GM21737 (cell line): Measurements from ENCODE around the gene TXN2.

Experiments
- ATAC-seq: cut with Tn5 transposase; IDR thresholded peaks from one replicate; pipeline ENCODE4 v1.9.1; 2021; ENCODE audit warnings: mild to moderate bottlenecking, moderate library complexity; ENCODE audit not compliant: unreplicated experiment

TXN2 gene

DNA sequence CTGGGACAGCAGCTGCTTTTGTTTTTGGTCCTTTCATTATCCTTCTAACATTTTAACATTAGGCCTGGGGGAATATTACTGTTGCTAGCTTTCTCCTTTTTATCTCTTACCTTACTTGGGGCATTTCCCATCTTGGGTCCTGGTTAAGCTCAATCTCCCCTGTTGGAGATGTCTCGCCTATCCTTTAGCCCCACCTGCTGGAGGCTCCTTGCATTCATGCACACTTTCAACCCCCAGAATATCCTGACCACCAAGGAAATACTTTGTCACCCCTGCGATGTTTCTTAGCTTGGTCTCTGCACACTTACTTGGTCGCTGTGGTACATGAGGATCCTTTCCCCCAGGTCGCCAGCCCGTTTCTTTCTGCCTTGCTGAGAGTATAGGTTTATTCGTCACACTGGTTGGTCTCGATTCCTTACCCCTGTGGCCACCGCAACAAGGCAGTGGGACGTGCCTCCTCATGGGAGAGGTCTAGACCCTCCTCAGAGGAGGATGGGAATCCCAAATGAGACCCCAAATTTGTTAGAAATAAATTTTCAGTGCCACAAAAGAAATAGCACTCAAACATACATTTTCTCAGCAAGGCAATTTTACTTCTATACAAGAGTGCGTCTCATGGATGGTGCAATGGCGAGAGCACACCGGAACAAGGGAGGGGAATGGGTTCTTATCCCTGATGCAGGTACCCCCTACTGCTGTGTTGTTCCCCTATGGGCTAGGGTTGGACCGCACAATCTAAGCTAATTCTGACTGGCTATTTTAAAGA, 5.4 kb upstream of the TXN2 start:
- no peak for ATAC-seq

DNA sequence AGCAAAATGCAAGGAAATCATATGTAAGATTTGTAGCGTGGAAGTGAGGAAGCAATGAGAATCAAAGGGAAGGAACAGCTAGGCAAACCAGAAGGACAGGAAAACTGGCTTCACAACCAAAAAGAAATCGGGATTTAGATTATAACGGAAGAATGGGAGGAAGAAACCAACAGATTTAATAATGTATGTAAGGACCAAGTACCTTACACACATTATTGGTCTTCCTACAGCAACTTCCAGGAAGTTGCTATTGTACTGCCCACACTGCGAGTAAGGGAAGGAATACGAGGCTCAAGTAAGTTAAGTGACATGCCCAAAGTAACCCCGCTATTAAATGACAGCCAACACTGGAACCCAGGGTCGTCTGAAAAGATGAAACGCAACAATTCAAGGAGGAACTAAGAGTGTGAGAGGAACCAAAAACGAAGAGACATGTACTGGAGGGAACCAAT, 473 bp downstream of the TXN2 start:
- no peak for ATAC-seq

DNA sequence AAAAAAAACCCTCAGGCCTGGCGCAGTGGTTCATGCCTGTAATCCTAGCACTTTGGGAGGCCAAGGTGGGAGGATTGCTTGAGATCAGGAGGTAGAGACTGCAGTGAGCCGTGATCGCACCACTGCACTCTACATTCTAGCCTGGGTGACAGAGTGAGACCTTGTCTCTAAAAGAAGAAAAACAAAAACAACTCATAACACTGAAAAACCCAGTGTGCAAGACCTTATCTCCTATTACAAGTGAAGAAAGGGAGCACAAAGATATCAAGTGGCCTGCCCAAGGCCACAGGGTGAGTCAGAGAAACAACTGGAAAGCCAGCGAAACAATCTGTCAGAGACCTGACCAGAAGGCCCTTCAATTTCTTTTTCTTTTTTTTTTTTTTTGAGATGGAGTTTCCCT, 2.5 kb downstream of the TXN2 start:
- no peak for ATAC-seq

DNA sequence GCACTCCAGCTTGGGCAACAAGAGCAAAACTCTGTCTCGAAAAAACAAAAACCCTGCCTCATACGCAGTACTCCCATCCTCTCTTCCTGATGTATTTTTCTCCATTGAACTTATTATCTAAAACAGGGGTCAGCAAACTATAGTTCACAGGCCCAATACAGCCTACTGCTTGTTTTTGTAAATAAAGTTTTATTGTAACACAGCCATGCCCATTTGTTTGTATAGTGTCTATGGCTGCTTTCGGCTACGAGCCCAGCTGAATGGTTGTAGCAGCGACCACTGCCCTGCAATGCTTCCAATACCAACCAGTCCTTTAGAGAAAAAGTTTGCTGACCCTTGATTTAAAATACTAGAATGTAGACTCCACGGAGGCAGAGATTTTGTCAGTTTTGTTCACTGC, 6.1 kb downstream of the TXN2 start:
- ATAC-seq: no peak

DNA sequence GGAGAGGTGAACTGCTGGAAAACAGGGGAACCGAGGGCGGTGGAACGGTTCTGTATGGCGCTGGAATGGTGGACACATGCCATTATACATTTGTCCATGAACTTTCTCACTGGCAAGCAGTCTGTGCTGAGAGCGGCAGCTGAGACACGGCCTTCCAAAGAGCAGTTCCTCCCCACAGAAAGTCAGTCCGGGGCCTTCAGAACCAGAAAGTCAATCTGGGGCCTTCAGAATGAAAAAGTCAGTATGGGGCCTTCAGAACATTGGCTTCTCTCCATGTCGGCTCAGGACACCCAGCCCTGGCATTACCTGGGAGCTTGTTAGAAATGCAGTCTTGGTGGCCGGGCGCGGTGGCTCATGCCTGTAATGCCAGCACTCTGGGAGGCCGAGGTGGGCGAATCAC, 8.8 kb downstream of the TXN2 start:
- no peak for ATAC-seq

DNA sequence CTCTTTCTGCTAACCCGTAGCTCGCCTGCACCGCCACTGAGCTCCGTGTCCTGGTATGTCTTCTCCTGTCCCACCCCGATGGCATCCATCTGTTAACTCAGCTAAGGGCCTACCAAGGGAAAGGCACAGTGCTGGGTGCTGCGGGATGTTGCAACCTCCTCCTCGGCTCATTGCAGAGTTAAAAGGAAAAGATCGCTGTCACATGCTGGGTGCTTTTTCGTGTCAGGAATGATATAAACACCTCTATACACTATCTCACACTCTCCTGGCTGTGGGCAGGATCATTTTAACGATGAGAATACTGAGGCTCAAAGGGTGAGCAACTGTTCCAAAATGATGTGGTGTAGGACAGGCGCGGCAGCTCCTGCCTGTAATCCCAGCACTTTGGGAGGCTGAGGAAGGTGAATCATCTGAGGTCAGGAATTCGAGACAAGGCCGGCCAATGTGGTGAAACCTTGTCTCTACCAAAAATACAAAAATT, 10.1 kb downstream of the TXN2 start:
- ATAC-seq: no peak

DNA sequence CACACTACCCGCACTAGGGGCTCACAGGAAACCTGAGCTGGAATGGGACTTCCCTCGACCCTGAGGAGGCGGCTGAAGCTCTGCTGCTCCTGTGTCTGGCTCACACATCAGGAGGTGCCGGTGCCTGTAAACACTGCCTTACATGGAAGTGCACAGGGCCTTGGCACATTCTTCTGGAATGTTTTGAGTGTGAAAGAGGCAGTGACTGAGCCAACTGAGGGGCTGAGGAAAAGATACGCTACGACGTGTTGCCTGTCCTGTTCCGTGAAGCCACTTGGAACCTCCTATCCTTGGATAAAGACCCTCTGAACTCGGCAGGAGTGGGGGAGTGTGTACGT, 10.5 kb downstream of the TXN2 start:
- ATAC-seq: no peak

DNA sequence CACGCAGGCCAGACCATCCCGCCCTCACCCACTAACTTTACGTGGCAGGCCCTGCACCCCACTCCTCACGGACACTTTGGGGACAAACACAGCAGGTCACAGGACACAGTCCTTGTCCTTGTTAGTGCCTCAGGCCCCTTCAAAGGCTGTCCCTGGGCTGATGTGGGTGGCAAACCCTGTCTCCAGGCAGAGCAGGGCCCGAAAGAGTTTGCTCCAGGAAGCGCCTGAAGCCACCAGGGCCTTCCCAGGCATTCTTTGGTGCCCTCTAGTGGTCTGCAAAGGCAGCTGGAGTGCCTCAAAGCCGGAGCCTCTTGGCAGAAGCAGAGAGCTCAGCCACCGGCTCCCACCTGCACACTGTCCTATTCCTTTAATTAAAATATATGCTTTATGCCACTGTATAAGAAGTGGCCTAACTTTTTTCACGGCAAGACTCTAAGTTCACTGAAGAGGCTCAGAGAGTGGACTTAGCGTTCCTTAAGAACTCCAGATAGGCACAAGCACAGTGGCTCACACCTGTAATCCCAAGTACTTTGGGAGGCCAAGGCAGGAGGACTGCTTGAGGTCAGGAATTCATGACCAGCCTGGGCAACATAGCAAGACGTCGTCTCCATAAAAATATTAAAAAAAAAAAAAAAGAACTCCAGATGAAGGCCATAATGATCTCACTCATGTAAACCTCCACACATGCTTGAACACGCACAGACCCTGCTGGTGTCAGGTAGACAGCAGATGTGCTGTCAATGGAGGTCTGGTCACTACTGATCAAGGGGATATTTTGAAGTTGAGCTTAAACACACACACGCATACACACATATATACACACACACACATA, 11.1 kb downstream of the TXN2 start:
- ATAC-seq: no peak

DNA sequence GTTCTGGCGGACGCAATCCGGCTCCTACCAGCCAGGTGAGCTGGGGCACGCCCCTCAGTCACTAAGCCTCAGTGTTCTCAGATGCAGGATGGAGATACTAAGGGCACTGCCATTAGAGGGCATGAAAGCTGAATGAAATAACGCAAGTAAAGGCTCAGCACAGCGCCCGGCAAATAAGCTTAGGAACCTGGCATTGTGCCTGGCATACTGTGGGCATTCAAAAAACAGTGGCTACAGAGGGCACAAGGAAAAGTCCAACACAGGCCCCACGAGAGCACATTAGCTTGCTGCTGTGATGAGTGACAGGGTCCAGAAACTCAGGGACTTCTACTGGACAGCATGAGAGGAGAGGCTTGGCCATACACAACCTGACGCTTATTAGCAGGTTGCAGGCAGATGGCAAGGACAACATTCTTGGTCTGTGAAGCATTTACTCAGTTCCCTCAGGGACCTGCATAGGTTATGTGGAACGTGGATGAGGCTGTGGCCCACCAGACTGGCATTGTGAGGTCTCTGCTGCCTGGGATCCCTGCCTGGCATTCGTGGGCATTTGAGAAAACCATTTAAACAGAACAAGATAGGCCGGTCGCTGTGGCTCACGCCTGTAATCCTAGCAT, 12.2 kb downstream of the TXN2 start:
- ATAC-seq: no peak

DNA sequence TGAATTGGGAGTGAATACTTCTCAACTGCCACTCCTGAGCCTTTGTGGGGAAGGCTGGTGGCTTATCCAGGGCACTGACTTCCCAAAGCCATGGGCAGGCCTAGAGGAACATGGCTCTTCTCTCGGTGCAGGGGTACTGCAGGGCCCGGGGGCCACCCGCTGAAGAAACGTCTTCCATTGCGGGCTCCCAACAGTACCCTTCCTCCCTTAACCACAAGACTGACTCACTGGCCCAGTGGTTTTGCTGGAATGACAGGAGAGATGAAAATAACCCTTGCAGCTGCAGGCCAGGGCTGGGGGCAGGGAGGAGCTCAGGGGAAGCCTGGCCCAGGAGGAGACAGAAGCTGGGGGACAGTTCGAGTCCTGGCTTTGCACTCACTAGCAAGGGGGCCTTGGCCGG, 13.5 kb downstream of the TXN2 start:
- no peak for ATAC-seq

DNA sequence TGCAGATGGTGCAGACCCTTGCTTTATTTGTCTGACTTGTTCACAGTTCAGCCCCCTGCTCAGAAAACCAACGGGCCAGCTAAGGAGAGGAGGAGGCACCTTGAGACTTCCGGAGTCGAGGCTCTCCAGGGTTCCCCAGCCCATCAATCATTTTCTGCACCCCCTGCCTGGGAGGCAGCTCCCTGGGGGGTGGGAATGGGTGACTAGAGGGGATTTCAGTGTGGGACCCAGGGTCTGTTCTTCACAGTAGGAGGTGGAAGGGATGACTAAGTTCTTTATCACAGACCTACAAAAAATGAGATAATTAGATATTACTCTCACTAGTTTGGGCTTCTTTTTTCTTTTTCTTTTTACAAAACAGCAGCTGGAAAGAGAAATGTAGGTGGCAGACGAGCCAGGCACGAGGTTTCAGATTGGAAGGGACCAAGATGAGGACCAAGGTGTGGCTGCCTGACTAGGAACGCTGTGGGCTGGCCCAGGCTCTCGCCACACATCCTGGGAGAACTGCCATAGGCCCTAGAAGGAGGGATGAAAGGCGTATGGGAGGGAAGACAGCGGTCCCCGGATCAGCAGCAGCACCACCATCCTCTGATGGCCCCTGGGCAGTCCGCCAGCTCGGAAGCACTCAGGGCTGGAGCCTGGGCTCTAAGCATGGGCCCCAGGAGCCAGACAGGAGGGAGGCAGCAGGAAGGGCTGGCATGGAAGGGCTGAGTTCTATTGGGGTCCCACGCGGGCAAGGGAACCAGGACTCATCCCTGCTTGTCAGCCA, 14.2 kb downstream of the TXN2 start:
- no peak for ATAC-seq

DNA sequence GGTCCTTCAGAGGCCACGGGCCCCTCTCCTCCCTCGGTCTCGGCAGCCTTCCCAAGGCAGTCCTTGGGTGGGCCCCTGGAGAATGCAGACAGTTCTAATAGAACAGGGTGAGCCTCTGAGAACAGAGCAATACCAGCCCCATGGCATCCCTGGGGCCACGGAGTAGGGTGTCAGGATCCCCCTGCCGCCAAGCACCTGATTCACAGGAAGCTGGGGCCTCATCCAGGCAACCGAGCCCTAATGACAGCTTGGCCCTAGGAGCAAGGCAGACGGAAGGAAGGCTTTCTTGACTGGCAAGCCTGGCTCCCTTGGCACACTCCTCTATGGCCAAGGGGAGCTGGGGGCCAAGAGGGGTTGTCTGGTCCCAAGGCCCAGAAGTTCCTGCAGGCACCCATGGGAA, 15.2 kb downstream of the TXN2 start:
- ATAC-seq: no peak

DNA sequence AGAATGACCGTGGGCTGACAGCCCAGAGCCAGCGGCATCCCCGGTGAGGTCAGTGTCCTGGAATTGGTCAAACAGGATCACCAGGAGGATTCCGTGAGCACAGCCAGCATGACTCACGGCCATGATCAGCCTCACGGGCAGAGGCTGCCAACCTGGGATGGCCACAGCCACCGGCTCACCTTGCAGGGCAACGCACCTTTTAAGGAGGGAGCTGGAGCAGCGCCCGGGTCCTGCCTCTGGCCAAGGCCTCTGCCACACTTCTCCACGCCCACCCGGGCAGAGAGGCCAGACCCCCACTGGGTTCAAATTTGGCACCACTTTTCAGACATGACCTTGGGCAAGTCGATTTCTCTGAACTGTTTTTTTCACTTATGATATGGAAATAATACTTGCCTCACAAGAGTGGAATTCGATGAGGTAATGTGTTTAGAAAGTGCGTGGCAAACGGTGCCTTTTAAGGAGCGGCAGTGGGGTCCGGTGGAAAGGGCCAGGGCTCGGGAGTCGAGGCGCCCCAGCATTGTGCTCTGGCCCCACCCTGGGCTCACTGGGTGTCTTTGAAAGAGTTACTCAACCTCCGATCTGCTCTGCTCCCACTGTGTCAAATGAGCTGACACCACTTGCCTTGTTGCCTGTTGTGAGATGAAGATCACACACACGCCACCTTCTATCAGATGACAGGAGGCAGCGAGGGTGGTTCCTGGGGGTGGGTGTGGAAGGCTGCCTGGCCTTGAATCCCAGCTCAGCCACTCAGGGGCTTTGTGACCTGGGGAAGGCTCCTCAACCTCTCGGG, 16.0 kb downstream of the TXN2 start:
- ATAC-seq: no peak

DNA sequence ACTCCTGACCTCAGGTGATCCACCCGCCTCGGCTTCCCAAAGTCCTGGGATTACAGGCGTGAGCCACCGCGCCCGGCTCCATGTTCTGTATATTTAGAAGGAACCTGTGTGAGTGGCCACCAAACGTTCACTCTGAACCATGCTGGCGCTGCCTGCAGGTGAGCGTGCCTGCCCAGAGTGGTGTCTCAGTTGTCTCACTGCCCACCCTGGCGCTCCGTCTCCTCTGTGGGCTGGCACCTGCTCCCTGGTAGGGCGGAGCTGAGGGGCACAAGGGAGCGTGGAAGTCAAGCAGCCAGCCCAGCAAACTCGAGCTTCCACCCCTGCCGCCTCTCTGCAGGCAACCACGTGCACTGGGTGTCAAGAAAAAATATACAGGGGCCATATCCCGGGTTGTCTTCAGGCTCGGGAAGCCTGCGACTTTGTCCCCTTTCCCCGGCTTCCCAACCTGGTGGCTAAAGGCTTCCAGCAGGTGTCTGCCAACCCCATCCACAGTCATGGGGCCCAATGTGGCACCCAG, 16.7 kb downstream of the TXN2 start:
- ATAC-seq: no peak

DNA sequence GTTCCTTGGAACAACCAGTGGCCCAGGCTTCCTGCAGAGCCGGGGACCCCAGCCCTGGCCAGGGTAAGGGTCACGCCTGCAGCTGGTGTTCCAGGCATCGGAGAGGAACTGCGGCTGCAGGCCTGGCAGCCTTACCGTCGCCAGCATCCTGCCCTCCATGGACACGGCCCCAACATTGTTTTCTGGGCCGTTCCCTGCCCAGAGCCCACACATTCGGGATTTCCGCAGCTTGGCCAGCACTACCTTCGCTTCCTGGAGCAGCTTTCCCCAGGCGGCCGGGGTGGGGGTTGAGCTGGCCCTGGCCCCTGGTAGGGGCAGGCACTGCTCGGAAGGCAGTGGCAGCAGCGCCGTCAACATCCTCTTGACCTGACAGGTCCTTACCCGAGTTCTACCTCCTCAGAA, 17.7 kb downstream of the TXN2 start:
- no peak for ATAC-seq

DNA sequence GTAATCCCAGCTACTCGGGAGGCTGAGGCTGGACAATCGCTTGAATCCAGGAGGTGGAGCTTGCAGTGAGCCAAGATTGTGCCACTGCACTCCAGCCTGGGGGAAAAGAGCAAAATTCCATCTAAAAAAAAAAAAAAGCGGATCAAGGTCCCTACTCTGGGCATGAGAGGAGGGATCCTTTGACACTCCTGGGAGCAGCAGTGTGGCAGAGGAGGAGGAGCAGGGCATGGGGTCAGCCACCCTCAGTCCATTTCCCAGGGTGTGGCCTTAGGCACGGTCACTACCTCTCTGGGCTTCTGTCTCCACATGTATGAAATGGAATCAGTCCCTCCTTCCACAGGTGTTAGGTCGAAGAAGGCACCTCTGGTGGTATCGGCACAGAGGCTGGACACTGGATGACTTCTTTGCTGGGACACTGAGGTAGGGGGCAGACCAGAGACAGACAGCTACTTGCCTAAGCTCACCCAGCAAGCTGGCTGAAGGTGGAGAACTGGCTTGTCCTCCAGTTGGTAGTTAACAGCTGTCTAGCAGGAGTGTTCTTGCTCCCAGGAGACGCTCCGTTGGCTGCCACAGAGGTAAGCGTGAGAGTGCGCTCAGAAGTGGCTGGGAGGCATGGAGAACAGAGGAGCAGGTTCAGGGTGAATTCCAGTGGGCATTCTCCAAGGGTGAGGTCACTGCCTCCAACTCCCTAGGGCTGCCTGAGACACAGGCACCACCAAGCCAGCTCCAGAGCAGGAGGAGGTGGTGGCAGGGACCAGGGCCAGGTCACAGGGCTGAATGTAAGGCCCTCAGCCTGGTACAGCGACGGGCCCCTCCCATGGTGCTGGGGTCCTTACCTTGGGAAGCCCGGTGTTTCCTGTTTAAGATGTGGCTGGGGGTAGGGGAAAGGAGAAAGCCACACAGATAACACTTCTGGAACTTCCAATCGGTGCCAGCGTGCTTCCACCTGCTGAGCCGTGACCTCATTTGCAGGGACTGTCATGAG, 19.5 kb downstream of the TXN2 start:
- ATAC-seq: no peak

DNA sequence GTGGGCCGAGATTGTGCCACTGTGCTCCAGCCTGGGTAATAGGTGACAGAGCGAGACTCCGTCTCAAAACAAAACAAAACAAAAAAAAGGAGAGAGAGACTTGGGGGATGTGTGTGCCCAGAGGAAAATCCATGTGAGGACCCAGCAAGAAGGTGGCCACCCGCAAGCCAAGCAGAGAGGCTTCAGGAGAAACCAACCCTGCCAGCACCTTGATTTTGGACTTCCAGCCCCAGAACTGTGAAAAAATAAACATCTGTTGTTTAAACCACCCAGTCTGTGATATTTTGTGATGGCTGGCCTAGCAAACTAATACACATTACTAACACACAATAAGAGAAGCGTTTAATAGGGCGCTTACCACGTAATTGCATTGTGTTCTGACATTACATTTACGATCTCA, 21.2 kb downstream of the TXN2 start:
- ATAC-seq: no peak

DNA sequence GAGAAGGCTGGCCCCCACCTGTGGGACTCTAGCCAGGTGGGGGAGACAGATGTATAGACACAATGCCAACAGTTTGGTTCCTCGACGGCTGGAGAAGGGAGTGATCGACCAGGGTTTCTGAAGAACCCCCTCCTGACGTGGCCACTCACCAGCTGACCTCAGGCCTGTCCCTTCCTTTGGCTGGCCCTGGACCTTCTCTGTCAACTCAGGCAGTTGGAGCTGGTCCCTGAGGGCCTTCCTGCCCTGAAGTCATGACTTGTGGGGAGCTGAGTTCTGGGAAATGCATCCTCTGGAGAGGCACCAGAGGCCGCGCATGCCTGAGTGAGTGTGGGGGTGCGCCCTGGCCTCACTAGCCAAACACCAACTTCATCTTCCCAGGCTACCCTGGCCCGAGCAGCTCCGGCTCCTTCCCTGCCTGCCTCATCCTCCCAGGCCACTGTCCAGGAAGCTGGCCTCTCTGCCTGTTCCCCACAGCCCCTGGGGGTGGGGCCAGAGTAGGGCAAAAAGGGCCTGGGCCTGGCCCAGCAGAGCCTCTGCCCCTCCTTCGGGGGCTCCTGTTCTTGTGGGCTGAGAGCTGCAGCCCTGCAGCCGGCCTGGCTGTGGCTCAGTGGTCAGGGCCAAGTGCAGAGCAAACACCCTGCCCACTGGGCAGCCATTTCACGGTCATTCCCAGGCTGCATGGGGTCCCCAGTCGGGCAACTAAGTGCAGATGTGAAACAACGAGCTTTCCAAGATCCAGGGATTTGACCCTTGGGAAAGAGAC, 23.6 kb downstream of the TXN2 start:
- no peak for ATAC-seq
